Measurements from ENCODE around the gene FAM222A.

The FAM222A gene

GRCh38 chr12:109697877-109698468 lies 15.7 kb upstream of the FAM222A start:
- Histone ChIP-seq H3K4me3 (ENCODE audit: low read length) (no peak overlapping the region), H3K27ac (ENCODE audit: low read depth, low read length) (no peak overlapping the region), H3K27me3 (ENCODE audit: control insufficient read depth, low read length) (peaks cover 19% of the 10 kb centered on the region), H3K9me3 (ENCODE audit: control insufficient read depth, insufficient read depth, low read length) (no peaks in the 10 kb centered on the region), H3K4me2 (ENCODE audit: low read length) (no peak overlapping the region), H3K9me2 (replicated peaks; ENCODE audit: control insufficient read depth, low read length) (no peaks in the 10 kb centered on the region), H4K20me1 (ENCODE audit: control insufficient read depth, insufficient read depth, low read depth, low read length) (no peaks in the 10 kb centered on the region), H3F3A (ENCODE audit: control insufficient read depth, insufficient read depth) (no peaks in the 10 kb centered on the region), H3K79me2 (ENCODE audit: control insufficient read depth, low read length) (no peaks in the 10 kb centered on the region), H3K36me3 (ENCODE audit: control insufficient read depth, low read length) (no peaks in the 10 kb centered on the region), H3K4me1 (ENCODE audit: control insufficient read depth, low read length) (no peaks in the 10 kb centered on the region)
- TF ChIP-seq EZH2phosphoT487 (IDR thresholded peaks at IDR 0.05; ENCODE audit: borderline replicate concordance, low read length) (no peak), CTCF (IDR thresholded peaks at IDR 0.05; ENCODE audit: low read depth, low read length, poor library complexity, severe bottlenecking) (no peak)

- Histone ChIP-seq H3K27ac (ENCODE audit: low read depth, low read length) (no peak overlapping the region), H3K9me3 (ENCODE audit: control insufficient read depth, insufficient read depth, low read length) (no peaks in the 10 kb centered on the region), H3K27me3 (ENCODE audit: control insufficient read depth, low read length) (peaks cover 15% of the 10 kb centered on the region), H3K36me3 (ENCODE audit: control insufficient read depth, low read length) (no peaks in the 10 kb centered on the region), H3K9me2 (replicated peaks; ENCODE audit: control insufficient read depth, low read length) (no peaks in the 10 kb centered on the region), H3K79me2 (ENCODE audit: control insufficient read depth, low read length) (no peaks in the 10 kb centered on the region), H3F3A (ENCODE audit: control insufficient read depth, insufficient read depth) (no peaks in the 10 kb centered on the region), H3K4me2 (ENCODE audit: low read length) (no peak overlapping the region), H3K4me1 (ENCODE audit: control insufficient read depth, low read length) (no peaks in the 10 kb centered on the region), H4K20me1 (ENCODE audit: control insufficient read depth, insufficient read depth, low read depth, low read length) (no peaks in the 10 kb centered on the region), H3K4me3 (ENCODE audit: low read length) (no peak overlapping the region)
- no peak for TF ChIP-seq EZH2phosphoT487 (IDR thresholded peaks at IDR 0.05; ENCODE audit: borderline replicate concordance, low read length)
- TF ChIP-seq CTCF (IDR thresholded peaks at IDR 0.05; ENCODE audit: low read depth, low read length, poor library complexity, severe bottlenecking): no peak
These were observed 14.8 kb upstream of the FAM222A start for GRCh38 chr12:109698820-109699219.

- Histone ChIP-seq H4K20me1 (ENCODE audit: control insufficient read depth, insufficient read depth, low read depth, low read length) (no peaks in the 10 kb centered on the region), H3F3A (ENCODE audit: control insufficient read depth, insufficient read depth) (no peaks in the 10 kb centered on the region), H3K36me3 (ENCODE audit: control insufficient read depth, low read length) (no peaks in the 10 kb centered on the region), H3K4me1 (ENCODE audit: control insufficient read depth, low read length) (no peaks in the 10 kb centered on the region), H3K27ac (ENCODE audit: low read depth, low read length) (no peak overlapping the region), H3K9me2 (replicated peaks; ENCODE audit: control insufficient read depth, low read length) (no peaks in the 10 kb centered on the region), H3K9me3 (ENCODE audit: control insufficient read depth, insufficient read depth, low read length) (no peaks in the 10 kb centered on the region), H3K4me2 (ENCODE audit: low read length) (no peak overlapping the region), H3K27me3 (ENCODE audit: control insufficient read depth, low read length) (peaks cover 15% of the 10 kb centered on the region), H3K4me3 (ENCODE audit: low read length) (no peak overlapping the region), H3K79me2 (ENCODE audit: control insufficient read depth, low read length) (no peaks in the 10 kb centered on the region)
- TF ChIP-seq EZH2phosphoT487 (IDR thresholded peaks at IDR 0.05; ENCODE audit: borderline replicate concordance, low read length): no peak
- no peak for TF ChIP-seq CTCF (IDR thresholded peaks at IDR 0.05; ENCODE audit: low read depth, low read length, poor library complexity, severe bottlenecking)
These were observed 12.6 kb upstream of the FAM222A start for GRCh38 chr12:109701064-109701463.
